GM19463 (cell line): ENCODE measurements around the gene FNDC10.
"Not testable (repeated sequence)": the region's sequence is repeated elsewhere in the genome, so short reads cannot be mapped to it uniquely, and the experiment has no call there.

Experiments used
- ATAC-seq: cut with Tn5 transposase; IDR thresholded peaks from one replicate; pipeline ENCODE4 v1.9.1; 2021; ENCODE audit warnings: mild to moderate bottlenecking, moderate library complexity; ENCODE audit not compliant: unreplicated experiment

Gene FNDC10

DNA sequence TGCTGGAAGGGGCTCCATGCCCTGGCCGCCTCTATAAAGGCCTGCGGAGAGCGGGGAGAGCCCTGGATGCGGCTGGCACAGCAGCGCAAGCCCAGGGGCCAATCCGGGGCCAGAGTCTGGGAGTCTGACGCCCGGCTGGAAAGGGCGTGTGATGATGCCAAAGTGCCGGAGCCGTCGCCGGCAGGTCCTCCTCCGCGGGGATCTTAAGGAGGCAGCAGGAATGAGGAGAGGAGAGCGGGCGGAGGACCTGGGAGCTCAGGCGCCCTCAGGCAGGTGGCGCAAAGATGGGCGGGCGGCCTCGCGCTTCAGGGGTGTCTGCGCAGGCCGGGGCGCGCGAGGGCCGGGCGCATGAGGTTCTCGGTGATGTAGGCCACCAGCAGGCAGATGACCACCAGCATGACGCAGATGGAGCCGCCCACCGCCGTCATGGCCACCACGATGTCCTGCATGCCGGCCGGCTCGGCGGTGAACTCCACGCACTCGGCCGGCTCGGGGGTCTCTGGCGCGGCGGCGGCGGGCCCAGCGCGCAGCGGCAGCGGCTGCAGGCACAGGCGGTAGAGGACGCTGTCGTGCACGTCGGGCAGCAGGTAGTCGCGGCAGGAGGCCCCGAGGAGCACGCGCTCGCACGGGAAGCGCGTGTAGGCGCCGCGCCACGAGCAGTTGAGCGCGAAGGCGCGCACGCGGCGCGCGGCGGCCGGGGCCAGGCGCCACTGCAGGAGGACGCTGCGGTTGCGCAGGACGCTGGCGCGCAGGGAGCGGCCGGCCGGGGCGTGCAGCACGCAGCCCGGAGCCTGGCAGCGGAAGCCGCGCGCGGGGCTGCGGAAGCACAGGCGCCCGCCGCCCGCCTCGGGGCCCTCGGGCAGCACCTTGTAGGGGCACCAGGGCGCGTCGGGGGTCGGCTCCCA, 653 bp downstream of the FNDC10 start:
- no peak for ATAC-seq

DNA sequence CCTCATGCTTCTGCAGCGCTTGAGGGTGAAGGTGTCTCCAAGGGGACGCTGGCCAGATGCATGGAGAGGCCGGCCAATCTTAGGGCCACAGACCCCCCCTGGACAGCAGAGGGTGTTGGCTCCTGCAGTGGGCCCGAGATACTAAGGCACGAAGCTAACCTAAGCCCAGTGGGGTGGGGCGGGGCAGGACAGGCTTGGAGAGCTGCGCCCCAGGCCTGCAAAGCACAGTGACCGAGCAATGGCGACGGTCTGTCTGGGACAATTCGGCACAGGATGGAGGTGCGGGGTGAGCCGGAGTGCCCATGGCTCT, 1.3 kb downstream of the FNDC10 start:
- ATAC-seq: no peak

- no peak for ATAC-seq
Measured at GRCh38 chr1:1598051-1598719, 1.8 kb downstream of the FNDC10 start.

DNA sequence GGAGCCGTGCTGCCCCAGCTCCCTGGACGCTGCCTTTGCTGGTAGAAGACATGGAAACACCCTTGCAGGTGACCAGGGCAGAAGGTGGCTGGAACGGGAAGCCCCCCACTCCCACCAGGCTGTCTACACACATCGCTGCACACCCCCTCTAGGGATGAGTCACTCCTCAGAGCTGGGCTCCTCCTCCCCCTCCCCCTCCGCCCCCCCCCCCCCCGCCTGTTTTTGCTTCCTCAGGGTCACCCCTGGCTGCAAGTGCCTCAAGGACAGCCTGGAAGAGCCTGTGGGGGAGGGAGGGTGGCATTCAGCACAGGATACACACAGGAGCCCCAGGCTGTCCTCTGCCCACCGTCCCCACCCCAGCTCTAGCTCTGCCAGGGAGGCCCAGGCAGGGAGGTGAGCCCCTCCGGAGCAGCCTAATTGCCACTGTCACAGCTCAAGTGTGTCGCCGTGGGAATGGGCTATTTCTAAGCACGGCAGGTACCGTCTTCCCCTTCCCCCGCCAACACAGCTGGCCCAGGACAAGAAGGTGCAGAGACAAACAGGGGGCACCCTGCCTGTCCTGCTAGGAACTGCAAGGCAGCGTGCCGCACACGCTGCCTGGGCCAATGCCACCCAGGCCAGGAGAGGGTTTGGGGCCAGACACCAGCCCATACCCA, 2.5 kb downstream of the FNDC10 start:
- ATAC-seq: no peak

- ATAC-seq: no peak
Measured at GRCh38 chr1:1596493-1597274, 3.3 kb downstream of the FNDC10 start.

DNA sequence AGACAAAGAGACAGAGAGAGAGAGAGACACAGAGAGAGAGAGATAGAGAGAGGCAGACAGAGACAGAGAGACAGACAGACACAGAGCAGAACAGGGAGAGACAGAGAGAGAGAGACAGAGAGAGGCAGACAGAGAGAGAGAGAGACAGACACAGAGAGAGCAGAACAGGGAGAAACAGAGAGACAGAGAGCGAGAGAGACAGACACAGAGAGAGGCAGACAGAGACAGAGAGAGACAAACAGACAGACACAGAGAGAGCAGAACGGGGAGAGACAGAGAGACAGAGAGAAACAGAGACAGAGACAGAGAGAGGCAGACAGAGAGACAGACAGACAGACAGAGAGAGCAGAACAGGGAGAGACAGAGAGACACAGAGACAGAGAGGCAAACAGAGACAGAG, 4.6 kb downstream of the FNDC10 start:
- ATAC-seq: not testable (repeated sequence)

DNA sequence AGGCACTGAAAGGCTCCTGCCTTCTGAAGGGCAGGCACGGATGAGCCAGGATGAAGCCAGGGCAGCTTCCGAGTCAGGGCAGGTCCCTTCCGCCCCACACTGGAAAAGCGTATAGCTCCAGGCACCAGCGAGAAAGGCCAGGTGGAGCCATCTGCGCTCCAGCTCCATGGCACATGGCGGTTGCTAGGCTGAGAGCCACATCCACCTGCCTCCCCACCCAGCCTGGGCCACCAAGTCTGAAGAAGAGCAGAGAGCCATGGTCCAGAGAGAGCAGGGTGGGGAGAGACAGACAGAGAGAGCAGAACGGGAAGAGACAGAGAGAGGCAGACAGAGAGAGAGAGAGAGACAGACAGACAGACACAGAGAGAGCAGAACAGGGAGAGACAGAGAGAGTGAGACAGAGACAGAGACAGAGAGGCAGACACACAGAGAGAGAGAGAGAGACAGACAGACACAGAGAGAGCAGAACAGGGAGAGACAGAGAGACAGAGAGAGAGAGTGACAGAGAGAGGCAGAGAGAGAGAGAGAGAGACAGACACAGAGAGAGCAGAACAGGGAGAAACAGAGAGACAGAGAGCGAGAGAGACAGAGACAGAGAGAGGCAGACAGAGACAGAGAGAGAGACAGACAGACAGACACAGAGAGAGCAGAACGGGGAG, 5.2 kb downstream of the FNDC10 start:
- no peak for ATAC-seq

DNA sequence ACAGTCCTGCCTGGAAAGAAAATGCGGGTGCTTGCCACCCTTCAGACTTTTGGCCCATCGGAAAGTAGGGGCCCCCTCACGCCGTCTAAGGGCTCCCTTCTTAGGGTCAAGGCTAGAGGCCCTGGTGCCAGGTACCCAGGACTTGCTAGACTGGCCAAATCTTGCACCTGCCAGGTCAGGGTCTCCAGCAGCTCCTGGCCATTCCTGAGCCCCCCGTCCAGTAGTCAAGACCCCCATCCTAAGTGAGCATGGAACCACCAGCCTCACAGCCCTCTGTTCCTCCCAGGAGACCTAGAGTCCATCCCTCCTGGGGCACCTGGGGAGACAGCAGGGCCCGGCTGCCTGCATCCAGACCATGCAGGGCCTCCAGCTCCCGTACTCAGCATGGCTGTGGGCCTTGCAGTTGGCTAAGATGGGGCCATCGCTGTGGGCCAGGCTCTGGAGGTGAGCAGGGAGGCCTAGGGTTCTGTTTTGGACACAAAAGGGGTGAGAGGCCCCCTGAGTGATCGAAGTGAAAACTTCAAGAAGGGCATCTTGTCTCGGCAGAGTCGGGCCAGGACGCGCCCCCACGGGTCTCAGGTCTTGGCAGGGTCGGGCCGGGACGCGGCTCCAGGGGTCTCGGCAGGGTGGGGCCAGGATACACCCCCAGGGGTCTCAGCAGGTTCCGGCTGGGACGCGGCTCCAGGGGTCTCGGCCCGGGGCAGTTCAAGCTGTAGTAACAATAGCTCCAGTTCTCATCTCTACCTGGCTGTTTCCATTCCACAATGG, 5.9 kb downstream of the FNDC10 start:
- no peak for ATAC-seq

- ATAC-seq: no peak
Measured at GRCh38 chr1:1591452-1591851, 8.5 kb downstream of the FNDC10 start.

GRCh38 chr1:1583347-1584010, 16.5 kb downstream of the FNDC10 start:
- ATAC-seq: no peak

- ATAC-seq: no peak
Measured at GRCh38 chr1:1582585-1583346, 17.2 kb downstream of the FNDC10 start.

- ATAC-seq: no peak
Measured at GRCh38 chr1:1578371-1578940, 21.5 kb downstream of the FNDC10 start.

DNA sequence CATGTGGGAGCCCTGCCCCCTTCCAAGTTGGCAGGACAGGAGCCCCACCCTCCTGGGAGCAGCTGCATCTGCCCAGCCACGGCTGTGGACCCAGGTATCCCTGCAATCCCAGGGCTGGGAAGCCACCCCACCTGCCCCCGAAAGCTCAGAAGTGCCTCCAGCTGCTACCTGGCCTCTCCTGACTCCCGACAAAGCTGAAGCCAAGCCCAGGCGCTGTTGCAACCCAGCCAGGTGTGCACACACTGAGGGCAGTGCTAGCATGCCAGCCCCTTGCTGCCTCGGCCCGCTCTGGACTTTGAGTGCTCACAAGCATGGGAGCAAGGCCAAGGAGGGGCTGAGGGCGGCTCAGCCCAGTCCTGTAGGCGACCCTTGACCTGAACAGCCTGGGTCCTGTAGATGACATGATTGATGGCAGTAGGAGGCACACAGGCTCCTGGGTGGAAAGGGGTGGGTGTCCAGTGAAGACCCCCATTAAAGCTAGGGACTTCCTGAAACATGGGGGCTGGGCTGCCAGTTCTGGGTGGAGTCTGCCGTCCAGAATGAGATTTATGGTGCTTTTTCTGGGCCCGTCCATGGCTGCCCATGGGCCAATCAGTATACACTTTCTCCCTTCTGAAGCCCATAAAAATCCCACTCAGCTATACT, 22.4 kb downstream of the FNDC10 start:
- no peak for ATAC-seq

GRCh38 chr1:1574721-1575537, 25.0 kb downstream of the FNDC10 start, which contains the start of gene SSU72:
Gene SSU72, minus strand, starts transcription at chr1:1574863. Its CDS starts 306 bp downstream, at chr1:1574557.
- ATAC-seq: peak; percentile 85

GRCh38 chr1:1573843-1574720, 25.9 kb downstream of the FNDC10 start:
- peak; percentile 73 for ATAC-seq

DNA sequence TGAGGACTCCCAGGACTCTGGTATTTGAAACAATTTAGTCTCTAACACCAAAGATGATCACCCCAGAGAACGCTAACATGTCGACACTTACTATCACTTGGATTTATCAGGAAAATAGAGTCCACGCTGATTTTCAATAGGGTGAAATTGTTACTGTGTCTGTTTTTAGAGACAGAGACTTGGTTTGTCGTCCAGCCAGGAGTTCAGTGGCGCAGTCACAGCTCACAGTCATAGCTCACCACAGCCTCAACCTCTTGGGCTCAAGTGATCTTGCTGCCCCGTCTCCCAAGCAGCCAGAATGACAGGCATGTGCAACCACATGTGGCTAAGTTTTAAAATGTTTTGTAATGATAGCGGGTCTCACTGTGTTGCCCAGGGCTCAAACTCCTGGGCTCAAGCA, 30.6 kb downstream of the FNDC10 start:
- ATAC-seq: no peak
